B cell (primary cell): ENCODE data around the gene DOCK3. TPM values are rescaled to one million over a fixed set of nuclear protein-coding genes. Genes with fewer than 3 reads are reported as not detected.

Experiments used
- ATAC-seq: fragments of 200-7000 bp; cut with Tn5 transposase; one replicate; pipeline ENCODE4 v1.10.0; 2021; ENCODE audit warnings: low read depth, mild to moderate bottlenecking, moderate number of reproducible peaks, moderate library complexity
- CTCF ChIA-PET: fragments of 350-600 bp; sonication (Branson Sonifier 250); formaldehyde crosslinking; loops from one replicate; lab custom pipeline; 2021; ENCODE audit warnings: antibody characterized with exemption, inconsistent platforms; lab: Charles Lee
- POLR2A ChIA-PET: fragments of 350-600 bp; sonication (Branson Sonifier 250); formaldehyde crosslinking; loops from one replicate; lab custom pipeline; 2021; ENCODE audit warnings: antibody characterized with exemption; lab: Charles Lee
- DNase-seq: peaks from one replicate; pipeline ENCODE4 v3.0.0; 2013
- H2AFZ ChIP-seq: 2 replicates; pipeline ENCODE4 v1.6.1; 2012; ENCODE audit warnings: mild to moderate bottlenecking, low read depth, low read length; ENCODE audit not compliant: insufficient read depth, poor library complexity, severe bottlenecking
- H3K27ac ChIP-seq, 2 donors: 1 replicate in 1 of 2; 2 replicates in 1 of 2; pipeline ENCODE4 v1.5.1; 2012 to 2013; ENCODE audit warnings: low read length in 2 of 2, mild to moderate bottlenecking in 2 of 2, moderate library complexity in 1 of 2
- H3K27me3 ChIP-seq, 4 experiments: fragments of 200-600 bp in 1 of 4; sonication (generic) in 1 of 4; replicated peaks in 1 of 4; 1 replicate in 2 of 4; 2 replicates in 2 of 4; pipeline versions ENCODE4 v1.6.1 to v1.7.0; 2013 to 2016; ENCODE audit warnings: low read length in 3 of 4, mild to moderate bottlenecking in 2 of 4, mixed read lengths in 1 of 4, moderate library complexity in 1 of 4; ENCODE audit not compliant: insufficient read depth in 4 of 4, control insufficient read depth in 3 of 4; ENCODE audit errors: control extremely low read depth in 1 of 4
- H3K36me3 ChIP-seq, 2 experiments: replicated peaks in 1 of 2; 1 replicate in 1 of 2; 2 replicates in 1 of 2; pipeline versions ENCODE4 v1.6.1 to v1.7.1; 2013; ENCODE audit warnings: low read length in 1 of 2; ENCODE audit not compliant: insufficient read depth in 2 of 2, control insufficient read depth in 1 of 2; ENCODE audit errors: control extremely low read depth in 1 of 2, extremely low read depth in 1 of 2
- H3K4me1 ChIP-seq, 2 donors: fragments of 200-600 bp in 1 of 2; sonication (generic) in 1 of 2; 1 replicate in 1 of 2; 2 replicates in 1 of 2; pipeline versions ENCODE4 v1.5.1 to v1.6.1; 2013 to 2017; ENCODE audit warnings: low read length in 2 of 2; ENCODE audit not compliant: control insufficient read depth in 2 of 2, insufficient read depth in 2 of 2
- H3K4me2 ChIP-seq: replicated peaks from 2 replicates; pipeline ENCODE3; 2012; ENCODE audit warnings: mild to moderate bottlenecking, low read depth, low read length; ENCODE audit not compliant: poor library complexity, severe bottlenecking
- H3K4me3 ChIP-seq, 5 experiments: fragments of 200-600 bp in 1 of 5; sonication (generic) in 1 of 5; 1 replicate in 3 of 5; 2 replicates in 2 of 5; pipeline versions ENCODE4 v1.5.1 to v1.7.0; 2011 to 2016; ENCODE audit warnings: low read length in 4 of 5, mild to moderate bottlenecking in 4 of 5, low read depth in 2 of 5, control low read depth in 1 of 5, moderate library complexity in 1 of 5; ENCODE audit not compliant: insufficient read depth in 1 of 5; ENCODE audit errors: control extremely low read depth in 1 of 5, extremely low read depth in 1 of 5
- H3K79me2 ChIP-seq: fragments of 200-600 bp; sonication (generic); one replicate; pipeline ENCODE4 v1.6.0; 2016; ENCODE audit warnings: low read length; ENCODE audit not compliant: control insufficient read depth, insufficient read depth
- H3K9ac ChIP-seq: fragments of 200-600 bp; sonication (generic); 2 replicates; pipeline ENCODE4 v1.6.1; 2017; ENCODE audit warnings: mild to moderate bottlenecking, low read length, moderate library complexity
- H3K9me3 ChIP-seq, 3 donors: one replicate each; pipeline versions ENCODE4 v1.6.1 to v1.7.1; 2013; ENCODE audit warnings: low read length in 2 of 3; ENCODE audit not compliant: control insufficient read depth in 2 of 3, insufficient read depth in 1 of 3; ENCODE audit errors: control extremely low read depth in 1 of 3
- H4K20me1 ChIP-seq: 2 replicates; pipeline ENCODE4 v1.6.0; 2012; ENCODE audit warnings: mild to moderate bottlenecking, low read length; ENCODE audit not compliant: insufficient read depth, control insufficient read depth, poor library complexity, severe bottlenecking
- H3K27ac Mint-ChIP-seq: one replicate; pipeline ENCODE4 v1.8.0; 2021; ENCODE audit warnings: mixed read lengths
- H3K27me3 Mint-ChIP-seq: one replicate; pipeline ENCODE4 v1.8.0; 2021; ENCODE audit warnings: mixed read lengths
- H3K4me1 Mint-ChIP-seq: one replicate; pipeline ENCODE4 v1.8.0; 2021; ENCODE audit warnings: mixed read lengths
- H3K4me3 Mint-ChIP-seq: one replicate; pipeline ENCODE4 v1.8.0; 2021; ENCODE audit warnings: mixed read lengths
- H3K9me3 Mint-ChIP-seq: one replicate; pipeline ENCODE4 v1.8.0; 2022; ENCODE audit warnings: mixed read lengths; ENCODE audit not compliant: insufficient read depth
- CTCF ChIP-seq: fragments of 200-600 bp; IDR thresholded peaks from one replicate; pipeline ENCODE4 v1.8.0; 2022; ENCODE audit warnings: antibody characterized with exemption, mild to moderate bottlenecking
- EZH2 ChIP-seq: IDR thresholded peaks from 2 replicates; pipeline ENCODE4 v1.6.1; 2012; ENCODE audit warnings: borderline replicate concordance, low read depth, mild to moderate bottlenecking, moderate library complexity, low read length; ENCODE audit not compliant: insufficient read depth, poor library complexity, severe bottlenecking
- WGBS: methylation state at CpG from one replicate; pipeline ENCODE4 v1.1.5; 2013; ENCODE audit warnings: missing lambda C conversion rate; ENCODE audit not compliant: insufficient coverage; 5-methylcytosine and 5-hydroxymethylcytosine counted together
- intact Hi-C: fragments of 100-400 bp; cut with micrococcal nuclease; formaldehyde crosslinking; loops from one replicate; pipeline ENCODE4 v1.10.0; 2022
- polyA plus RNA-seq: library from polyadenylated mRNA; depleted of rRNA; stranded (reverse); fragments of >200 nt; gene quantifications from 2 replicates; pipeline ENCODE4 v1.2.3, GENCODE V29; 2012
- total RNA-seq, 2 donors: library from RNA; stranded (reverse); fragments of 120-200 nt in 1 of 2; gene quantifications; 1 replicate in 1 of 2; 2 replicates in 1 of 2; pipeline versions ENCODE4 v1.2.3 to v1.2.4, GENCODE V29; 2013 to 2022

DOCK3 gene
- total and polyA plus RNA-seq, 2 donors (not counting 1 experiment from before 2014, with no cell fraction given) = 0.06 to 0.30 TPM

DNA sequence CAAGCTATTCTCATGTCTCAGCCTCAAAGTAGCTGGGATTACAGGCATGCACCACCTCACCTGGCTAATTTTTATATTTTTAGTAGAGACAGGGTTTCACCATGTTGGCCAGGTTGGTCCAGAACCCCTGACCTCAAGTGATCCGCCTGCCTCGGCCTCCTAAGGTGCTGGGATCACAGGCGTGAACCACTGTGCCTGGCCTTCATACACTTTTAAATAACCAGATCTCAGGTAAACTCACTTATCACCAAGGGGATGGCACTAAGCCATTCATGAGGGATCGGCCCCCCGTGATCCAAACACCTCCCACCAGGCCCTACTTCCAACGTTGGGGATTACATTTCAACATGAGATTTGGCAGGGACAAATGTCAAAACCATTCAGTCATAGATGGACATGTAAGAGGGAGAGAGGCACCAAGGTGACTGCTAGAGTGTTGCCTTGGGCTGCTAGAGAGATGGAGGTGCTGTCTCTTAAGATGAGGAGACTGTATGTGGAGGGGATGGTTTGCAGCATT lies 13.3 kb upstream of the DOCK3 start:
- H3K36me3 ChIP-seq = no peaks in the 10 kb centered on the region
- no peak overlapping the region for H3K4me2 ChIP-seq
- Mint-ChIP-seq H3K9me3 (no peaks in the 10 kb centered on the region), H3K4me3 (no peak overlapping the region), H3K4me1 (no peaks in the 10 kb centered on the region), H3K27me3 (no peaks in the 10 kb centered on the region), H3K27ac (no peak overlapping the region)
- no peaks in the 10 kb centered on the region for H3K4me1 ChIP-seq
- no peaks in the 10 kb centered on the region for H3K27me3 ChIP-seq
- ChIA-PET CTCF (interaction anchor here (1.4 kb wide), 1 partner anchor 8 kb away, joined by 5 read pairs; no protein-coding TSS in a partner anchor), POLR2A (no interaction called here)
- TF ChIP-seq EZH2 = no peak
- no peak for TF ChIP-seq CTCF
- DNase-seq (no peak), ATAC-seq (no peak)
- no peak overlapping the region for H3K27ac ChIP-seq
- H2AFZ ChIP-seq = no peak overlapping the region
- H3K79me2 ChIP-seq = no peaks in the 10 kb centered on the region
- H3K4me3 ChIP-seq = no peak overlapping the region
- WGBS = 84% methylated on average over 3 of the region's 6 CpGs
- no peaks in the 10 kb centered on the region for H4K20me1 ChIP-seq
- intact Hi-C loops = no loop called here
- H3K9ac ChIP-seq = no peak overlapping the region
- H3K9me3 ChIP-seq = no peaks in the 10 kb centered on the region

GRCh38 chr3:50662408-50662807 lies 12.3 kb upstream of the DOCK3 start:
- no peak overlapping the region for H3K27ac Mint-ChIP-seq
- Histone ChIP-seq H3K79me2 (no peaks in the 10 kb centered on the region), H3K36me3 (no peaks in the 10 kb centered on the region), H4K20me1 (no peaks in the 10 kb centered on the region), H3K4me1 (no peaks in the 10 kb centered on the region), H3K27ac (no peak overlapping the region), H3K4me2 (no peak overlapping the region), H3K9ac (no peak overlapping the region), H2AFZ (no peak overlapping the region), H3K9me3 (no peaks in the 10 kb centered on the region), H3K27me3 (no peaks in the 10 kb centered on the region), H3K4me3 (no peak overlapping the region)
- TF ChIP-seq EZH2 = no peak
- TF ChIP-seq CTCF = no peak
- 52% methylated on average over 2 of the region's 2 CpGs for WGBS
- DNase-seq = no peak
- ChIA-PET CTCF (interaction anchor here (1.4 kb wide), 1 partner anchor 9 kb away, joined by 5 read pairs; no protein-coding TSS in a partner anchor), POLR2A (no interaction called here)
- H3K4me3 Mint-ChIP-seq = no peak overlapping the region
- no peaks in the 10 kb centered on the region for H3K4me1 Mint-ChIP-seq
- ATAC-seq = no peak
- intact Hi-C loops = no loop called here
- no peaks in the 10 kb centered on the region for H3K27me3 Mint-ChIP-seq
- no peaks in the 10 kb centered on the region for H3K9me3 Mint-ChIP-seq
